ENCODE measurements around the gene CHID1.

DNA sequence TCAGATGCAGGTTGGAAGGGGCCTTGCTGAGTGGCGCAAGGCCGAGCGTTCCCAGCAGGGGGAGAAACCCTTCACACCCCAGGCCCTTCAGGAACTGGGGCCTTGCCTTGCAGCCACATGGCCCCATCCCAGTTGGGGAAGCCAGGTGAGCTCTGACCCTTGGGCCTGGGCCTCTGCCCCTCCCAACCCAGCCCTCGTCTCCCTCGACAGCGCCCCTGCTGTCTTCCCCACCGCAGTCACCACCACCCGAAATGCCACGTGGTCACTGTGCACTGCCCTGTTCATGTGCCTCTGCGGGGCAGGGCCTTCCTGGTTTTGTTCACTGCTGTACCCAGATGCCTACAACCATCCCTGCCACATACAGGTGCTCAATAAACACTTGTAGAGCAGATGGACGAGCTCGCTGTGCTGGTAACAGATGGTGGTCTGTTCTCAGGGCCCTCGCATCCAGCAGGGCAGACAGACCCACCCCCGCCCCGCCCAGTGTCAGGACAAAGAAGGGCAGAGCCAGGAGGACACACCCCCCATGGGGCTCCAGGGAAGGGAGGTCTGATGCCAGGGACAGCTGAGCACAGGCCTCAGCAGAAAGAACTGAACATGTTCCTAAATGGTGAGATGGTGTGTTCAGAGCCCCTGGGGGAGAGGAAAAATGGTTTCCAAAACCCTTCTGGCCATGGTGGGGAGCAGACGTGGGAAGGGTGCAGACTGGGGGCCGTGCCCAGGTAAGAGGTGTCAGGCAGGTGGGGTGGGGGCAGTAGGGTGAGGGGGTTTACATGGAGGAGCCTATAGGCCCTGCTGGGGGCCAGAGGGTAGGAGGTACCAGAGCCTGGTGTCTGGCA lies 72.0 kb downstream of the CHID1 start:
- TF ChIP-seq, protein P1, sequence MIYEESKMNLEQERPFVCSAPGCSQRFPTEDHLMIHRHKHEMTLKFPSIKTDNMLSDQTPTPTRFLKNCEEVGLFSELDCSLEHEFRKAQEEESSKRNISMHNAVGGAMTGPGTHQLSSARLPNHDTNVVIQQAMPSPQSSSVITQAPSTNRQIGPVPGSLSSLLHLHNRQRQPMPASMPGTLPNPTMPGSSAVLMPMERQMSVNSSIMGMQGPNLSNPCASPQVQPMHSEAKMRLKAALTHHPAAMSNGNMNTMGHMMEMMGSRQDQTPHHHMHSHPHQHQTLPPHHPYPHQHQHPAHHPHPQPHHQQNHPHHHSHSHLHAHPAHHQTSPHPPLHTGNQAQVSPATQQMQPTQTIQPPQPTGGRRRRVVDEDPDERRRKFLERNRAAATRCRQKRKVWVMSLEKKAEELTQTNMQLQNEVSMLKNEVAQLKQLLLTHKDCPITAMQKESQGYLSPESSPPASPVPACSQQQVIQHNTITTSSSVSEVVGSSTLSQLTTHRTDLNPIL (CRISPR knock-in tag; IDR thresholded peaks at IDR 0.05): no peak
- TF ChIP-seq ZNF274 (IDR thresholded peaks at IDR 0.05; ENCODE audit: borderline replicate concordance, low read depth, low read length): no peak
- TF ChIP-seq ESRRA (IDR thresholded peaks at IDR 0.05; ENCODE audit: borderline replicate concordance, low read depth): no peak
- no peak for TF ChIP-seq ZNF644 (tag; IDR thresholded peaks at IDR 0.05; ENCODE audit: low read depth)
- no peak for TF ChIP-seq MXI1 (IDR thresholded peaks at IDR 0.05; ENCODE audit: low read depth, low read length)
